Measurements from ENCODE around the gene LCN2. TPM values are rescaled to one million over a fixed set of nuclear protein-coding genes. Genes with fewer than 3 reads are reported as not detected.
A peak's percentile ranks its signal among the peaks of the same experiment; 100 is the strongest.

LCN2 gene
- total RNA-seq, 1 experiment from 2014 or later, result 153 TPM

- CTCF ChIA-PET, result no interaction called here
Measured at GRCh38 chr9:128187361-128187760, 38.1 kb downstream of the LCN2 start.

GRCh38 chr9:128188209-128188608 is 39.0 kb downstream of the LCN2 start:
- no peak overlapping the region for H3K4me3 ChIP-seq (ENCODE audit: low read length)
- no peak for ATAC-seq
- H3K4me2 ChIP-seq (ENCODE audit: low read length), result no peak overlapping the region
- no TSS peak for BruUV-seq (replicated peaks)
- H4K20me1 ChIP-seq (ENCODE audit: low read length), result no peaks in the 10 kb centered on the region
- no peak overlapping the region for H2AFZ ChIP-seq (ENCODE audit: low read length)
- no peak overlapping the region for H3K9ac ChIP-seq (ENCODE audit: low read length)
- peaks cover 15% of the 10 kb centered on the region for H3K79me2 ChIP-seq (ENCODE audit: low read length)
- H3K4me1 ChIP-seq (ENCODE audit: insufficient read depth, low read length), result peaks cover 7% of the 10 kb centered on the region; the same call in 1 of the 2 replicates
- no peaks in the 10 kb centered on the region for H3K27me3 ChIP-seq (ENCODE audit: low read length)
- H3K27ac ChIP-seq (ENCODE audit: low read length), result no peak overlapping the region
- intact Hi-C loops (cut with micrococcal nuclease), result no loop called here
- TF ChIP-seq EZH2 (IDR thresholded peaks at IDR 0.05; ENCODE audit: low read length, unreplicated experiment), result no peak
- no peak for TF ChIP-seq EZH2phosphoT487 (IDR thresholded peaks at IDR 0.05; ENCODE audit: borderline replicate concordance, low read length)
- TF ChIP-seq CTCF (conservative IDR thresholded peaks at IDR 0.05; ENCODE audit: low read depth, low read length), result no peak
- no peaks in the 10 kb centered on the region for H3K9me3 ChIP-seq (ENCODE audit: low read length)
- ChIA-PET CTCF (no interaction called here), POLR2A (ENCODE audit: unreplicated experiment) (no interaction called here)
- no peak for DNase-seq
- no peaks in the 10 kb centered on the region for H3F3A ChIP-seq (ENCODE audit: low read length, unreplicated experiment)
- H3K36me3 ChIP-seq (ENCODE audit: low read depth, low read length), result peaks cover 6% of the 10 kb centered on the region; the same call in 1 of the 2 replicates
- H3K9me2 ChIP-seq (replicated peaks; ENCODE audit: low read length), result no peaks in the 10 kb centered on the region

More at GRCh38 chr9:128187361-128187760, 38.1 kb downstream of the LCN2 start:
- POLR2A ChIA-PET (ENCODE audit: unreplicated experiment), result no interaction called here
- intact Hi-C loops (cut with micrococcal nuclease), result no loop called here
- no peak for ATAC-seq
- Histone ChIP-seq H4K20me1 (ENCODE audit: low read length) (no peaks in the 10 kb centered on the region), H3K9ac (ENCODE audit: low read length) (no peak overlapping the region), H3K27ac (ENCODE audit: low read length) (no peak overlapping the region), H3F3A (ENCODE audit: low read length, unreplicated experiment) (no peaks in the 10 kb centered on the region), H3K36me3 (ENCODE audit: low read depth, low read length) (peaks cover 7% of the 10 kb centered on the region), H3K79me2 (ENCODE audit: low read length) (peaks cover 15% of the 10 kb centered on the region), H3K27me3 (ENCODE audit: low read length) (no peaks in the 10 kb centered on the region), H3K9me3 (ENCODE audit: low read length) (no peaks in the 10 kb centered on the region), H3K9me2 (replicated peaks; ENCODE audit: low read length) (no peaks in the 10 kb centered on the region), H2AFZ (ENCODE audit: low read length) (no peak overlapping the region), H3K4me1 (ENCODE audit: insufficient read depth, low read length) (peaks cover 5% of the 10 kb centered on the region; the same call in 1 of the 2 replicates), H3K4me2 (ENCODE audit: low read length) (no peak overlapping the region), H3K4me3 (ENCODE audit: low read length) (no peak overlapping the region)
- DNase-seq, result no peak
- BruUV-seq (replicated peaks), result no TSS peak
- TF ChIP-seq CTCF (conservative IDR thresholded peaks at IDR 0.05; ENCODE audit: low read depth, low read length) (no peak), EZH2phosphoT487 (IDR thresholded peaks at IDR 0.05; ENCODE audit: borderline replicate concordance, low read length) (no peak), EZH2 (IDR thresholded peaks at IDR 0.05; ENCODE audit: low read length, unreplicated experiment) (no peak)

- Histone ChIP-seq H3K79me2 (ENCODE audit: low read length) (peaks cover 15% of the 10 kb centered on the region), H3K27ac (ENCODE audit: low read length) (no peak overlapping the region), H3K36me3 (ENCODE audit: low read depth, low read length) (0 out of 2 replicates have a peak, but pooled peaks cover 3% of the 10 kb centered on the region), H3K9me2 (replicated peaks; ENCODE audit: low read length) (no peaks in the 10 kb centered on the region), H3K4me3 (ENCODE audit: low read length) (no peak overlapping the region), H3F3A (ENCODE audit: low read length, unreplicated experiment) (no peaks in the 10 kb centered on the region), H2AFZ (ENCODE audit: low read length) (no peak overlapping the region), H4K20me1 (ENCODE audit: low read length) (no peaks in the 10 kb centered on the region), H3K4me2 (ENCODE audit: low read length) (peak overlapping the region; percentile 92), H3K9me3 (ENCODE audit: low read length) (no peaks in the 10 kb centered on the region), H3K4me1 (ENCODE audit: insufficient read depth, low read length) (peaks cover 9% of the 10 kb centered on the region; the same call in 1 of the 2 replicates), H3K27me3 (ENCODE audit: low read length) (no peaks in the 10 kb centered on the region), H3K9ac (ENCODE audit: low read length) (no peak overlapping the region)
- TF ChIP-seq EZH2phosphoT487 (IDR thresholded peaks at IDR 0.05; ENCODE audit: borderline replicate concordance, low read length) (no peak), CTCF (conservative IDR thresholded peaks at IDR 0.05; ENCODE audit: low read depth, low read length) (no peak), EZH2 (IDR thresholded peaks at IDR 0.05; ENCODE audit: low read length, unreplicated experiment) (no peak)
- ChIA-PET CTCF (no interaction called here), POLR2A (ENCODE audit: unreplicated experiment) (no interaction called here)
- DNase-seq, result no peak
- intact Hi-C loops (cut with micrococcal nuclease), result no loop called here
- ATAC-seq, result no peak
- no TSS peak for BruUV-seq (replicated peaks)
Measured at GRCh38 chr9:128190013-128190412, 40.8 kb downstream of the LCN2 start.

Data from PC-3 (cell line).